Fibroblast of villous mesenchyme (primary cell): ENCODE results near the gene HENMT1. TPM values are rescaled to one million over a fixed set of nuclear protein-coding genes. Genes with fewer than 3 reads are reported as not detected.
"Not testable (repeated sequence)": the region's sequence is repeated elsewhere in the genome, so short reads cannot be mapped to it uniquely, and the experiment has no call there.

ENCODE experiments used
- DNase-seq: peaks from one replicate; pipeline ENCODE4 v3.0.0-alpha.2; 2010; ENCODE audit warnings: low read depth
- H3K4me3 ChIP-seq: 2 replicates; pipeline ENCODE4 v1.5.1; 2011; ENCODE audit warnings: low read depth, mild to moderate bottlenecking, low read length
- CTCF ChIP-seq: IDR thresholded peaks from 2 replicates; pipeline ENCODE4 v1.5.1; 2012; ENCODE audit warnings: low read depth, mild to moderate bottlenecking, low read length; ENCODE audit not compliant: insufficient read depth
- total RNA-seq: library from RNA; depleted of rRNA; stranded (reverse); fragments of >200 nt; gene quantifications from 2 replicates; pipeline ENCODE4 v1.2.3, GENCODE V29; 2012

HENMT1 gene
- total RNA-seq = 5.2 and 6.0 TPM in 2 replicates

- peak within 1 kb of the TSS; percentile 60 for H3K4me3 ChIP-seq
- no peak for TF ChIP-seq CTCF
- peak; percentile 76 for DNase-seq
Observed at GRCh38 chr1:108661030-108661609, at the start of gene HENMT1. Gene HENMT1 (minus strand): TSS chr1:108661093. CDS start chr1:108659884, 1,209 bp downstream.

GRCh38 chr1:108708691-108709660 is 48.1 kb upstream of the HENMT1 start:
- no peak overlapping the region for H3K4me3 ChIP-seq
- DNase-seq = no peak
- TF ChIP-seq CTCF = no peak

DNA sequence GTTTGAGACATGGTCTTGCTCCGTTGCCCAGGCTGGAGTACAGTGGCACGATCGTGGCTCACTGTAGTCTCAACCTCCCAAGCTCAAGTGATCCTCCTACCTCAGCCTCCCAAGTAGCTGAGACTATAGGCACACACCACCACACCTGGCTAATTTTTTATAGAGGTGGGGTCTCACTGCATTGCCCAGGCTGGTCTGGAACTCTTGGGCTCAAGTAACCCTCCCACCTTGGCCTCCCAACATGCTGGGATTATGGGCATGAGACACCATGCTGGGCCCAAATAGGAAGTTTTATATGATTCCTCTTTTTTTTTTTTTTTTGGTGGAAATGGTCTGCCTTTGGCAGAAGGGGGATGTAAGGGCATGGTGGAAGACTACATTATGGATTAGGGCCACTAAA is 45.8 kb upstream of the HENMT1 start:
- H3K4me3 ChIP-seq = no peak overlapping the region
- no peak for DNase-seq
- no peak for TF ChIP-seq CTCF

- TF ChIP-seq CTCF = no peak
- peak; percentile 77 for DNase-seq
- H3K4me3 ChIP-seq = no peak overlapping the region
Observed at GRCh38 chr1:108704496-108704895, 43.6 kb upstream of the HENMT1 start.

DNA sequence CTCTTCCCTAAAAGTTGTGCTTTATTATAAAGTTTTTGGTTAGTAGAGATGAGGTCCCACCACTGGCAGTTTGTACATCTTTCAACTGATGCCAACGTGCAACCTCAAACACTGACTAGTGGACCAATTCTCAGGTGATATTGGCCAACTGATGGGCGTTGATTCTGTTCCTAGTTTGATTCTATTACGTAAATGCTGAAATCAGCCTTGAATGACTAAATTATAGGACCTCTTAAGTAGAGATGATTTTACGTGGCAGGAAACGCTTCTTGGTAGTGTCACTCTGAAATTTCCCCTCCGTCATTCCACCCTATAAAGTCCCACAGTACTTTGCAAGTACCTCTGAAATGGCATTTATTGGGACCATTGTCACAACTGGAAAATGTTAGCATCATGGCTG is 43.0 kb upstream of the HENMT1 start:
- TF ChIP-seq CTCF = no peak
- DNase-seq = peak; percentile 35
- H3K4me3 ChIP-seq = no peak overlapping the region

- not testable (repeated sequence) for H3K4me3 ChIP-seq, DNase-seq
Observed at GRCh38 chr1:108702109-108702508, 41.2 kb upstream of the HENMT1 start.

DNA sequence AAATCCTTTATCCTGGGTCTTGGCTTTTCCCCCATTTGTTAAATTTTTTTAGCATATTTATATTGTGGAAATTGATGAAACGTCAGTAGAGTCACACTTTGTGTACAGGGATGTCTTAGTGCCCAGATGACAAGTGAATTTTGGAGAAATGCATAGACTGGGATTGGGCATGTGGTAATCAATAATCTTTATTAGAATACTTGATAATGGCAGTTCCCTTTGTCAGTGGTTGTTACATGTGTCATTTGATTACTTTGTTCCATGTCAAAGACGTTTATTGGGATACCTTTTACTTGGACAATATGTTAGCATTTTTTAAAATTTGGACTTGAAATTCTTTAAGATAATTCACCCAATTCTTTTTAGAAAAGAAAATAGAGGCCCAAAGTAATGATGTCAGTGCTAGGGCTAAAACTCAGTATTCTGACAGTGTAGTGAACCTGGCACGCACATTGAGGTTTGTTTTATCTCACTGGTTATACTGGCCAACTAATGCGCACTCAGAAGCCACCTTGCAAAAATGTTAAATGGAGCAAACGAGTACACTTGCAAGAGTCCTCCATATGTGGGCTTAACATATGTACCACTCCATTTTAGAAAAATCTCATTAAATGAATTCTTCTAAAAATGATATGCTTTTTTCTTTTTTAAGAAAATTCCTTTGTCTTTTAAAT is 40.4 kb upstream of the HENMT1 start:
- DNase-seq = no peak
- no peak for TF ChIP-seq CTCF
- H3K4me3 ChIP-seq = no peak overlapping the region
